Stimulated activated CD4-positive, alpha-beta T cell treated with anti-CD3 and anti-CD28 coated beads, Interleukin-15, amount 100 ng/mL, for 48 hours (primary cell): ENCODE data around the gene ZNF169.
"Not testable (repeated sequence)": the region's sequence is repeated elsewhere in the genome, so short reads cannot be mapped to it uniquely, and the experiment has no call there.

Experiments
- DNase-seq, 2 donors: peaks; one replicate each; pipeline ENCODE4 v3.0.0-alpha.2; 2020; ENCODE audit warnings: low read depth in 2 of 2

Gene ZNF169

GRCh38 chr9:94348754-94349153, 89.7 kb downstream of the ZNF169 start:
- DNase-seq = not testable (repeated sequence)
